ENCODE results near the gene ACP7. TPM values are rescaled to one million over a fixed set of nuclear protein-coding genes. Genes with fewer than 3 reads are reported as not detected.

Gene ACP7
- total RNA-seq, 4 donors from 2014 or later, result 0.90 to 3.1 (median 1.6) TPM

DNA sequence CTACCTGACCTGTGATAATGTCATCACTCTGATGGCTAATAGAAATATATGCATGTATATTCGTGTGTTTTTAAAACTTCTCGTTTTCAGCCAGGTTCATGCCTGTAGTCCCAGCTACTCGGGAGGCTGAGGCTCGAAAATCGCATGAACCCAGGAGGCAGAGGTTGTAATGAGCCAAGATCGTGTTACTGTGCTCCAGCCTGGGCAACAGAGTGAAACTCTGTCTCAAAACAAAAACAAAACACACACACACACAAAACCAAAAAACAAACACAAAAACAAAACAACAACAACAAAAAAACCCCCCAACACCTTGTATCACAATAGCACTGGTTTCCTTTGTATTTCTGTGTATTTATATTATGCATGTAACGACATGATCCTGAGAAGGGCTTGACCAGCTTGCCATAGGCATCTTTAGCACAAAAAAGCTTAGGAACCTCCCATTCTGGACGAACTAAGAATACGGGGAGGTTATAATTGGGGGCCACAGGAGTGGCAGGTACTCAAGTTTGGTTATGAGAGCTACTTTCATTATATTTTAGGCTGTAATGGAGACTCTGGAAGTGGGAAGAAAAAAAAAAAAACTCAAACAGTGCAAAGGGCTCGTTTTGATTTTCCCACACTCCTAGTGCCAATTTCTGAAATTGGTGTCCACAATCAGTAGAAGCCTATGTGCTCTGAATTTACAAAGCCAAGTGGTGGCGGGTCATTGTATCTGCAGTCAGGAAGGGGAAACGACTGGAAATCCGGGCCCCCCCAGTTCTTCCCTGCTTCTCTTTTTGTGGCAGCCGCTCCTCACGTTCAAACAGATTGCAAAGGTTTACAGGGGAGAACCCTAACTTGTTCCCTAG is 1.2 kb upstream of the ACP7 start:
- WGBS, 2 donors, result 16 to 20% methylated on average over 15 of the region's 15 CpGs
- peaks cover 0 to 18% (median 3%) of the 10 kb centered on the region in 4 donors for H3K4me1 ChIP-seq
- no peak for DNase-seq (ENCODE audit: low spot score in 2 of 2)
- H3K27me3 ChIP-seq, result peaks cover 0 to 69% of the 10 kb centered on the region in 2 donors
- H3K27ac ChIP-seq, result peak overlapping the region in 2 of 4 donors; percentile 37 to 77
- TF ChIP-seq EP300 (IDR thresholded peaks at IDR 0.05) (no peak), POLR2A (IDR thresholded peaks at IDR 0.05) (no peak)
- TF ChIP-seq, protein P1, sequence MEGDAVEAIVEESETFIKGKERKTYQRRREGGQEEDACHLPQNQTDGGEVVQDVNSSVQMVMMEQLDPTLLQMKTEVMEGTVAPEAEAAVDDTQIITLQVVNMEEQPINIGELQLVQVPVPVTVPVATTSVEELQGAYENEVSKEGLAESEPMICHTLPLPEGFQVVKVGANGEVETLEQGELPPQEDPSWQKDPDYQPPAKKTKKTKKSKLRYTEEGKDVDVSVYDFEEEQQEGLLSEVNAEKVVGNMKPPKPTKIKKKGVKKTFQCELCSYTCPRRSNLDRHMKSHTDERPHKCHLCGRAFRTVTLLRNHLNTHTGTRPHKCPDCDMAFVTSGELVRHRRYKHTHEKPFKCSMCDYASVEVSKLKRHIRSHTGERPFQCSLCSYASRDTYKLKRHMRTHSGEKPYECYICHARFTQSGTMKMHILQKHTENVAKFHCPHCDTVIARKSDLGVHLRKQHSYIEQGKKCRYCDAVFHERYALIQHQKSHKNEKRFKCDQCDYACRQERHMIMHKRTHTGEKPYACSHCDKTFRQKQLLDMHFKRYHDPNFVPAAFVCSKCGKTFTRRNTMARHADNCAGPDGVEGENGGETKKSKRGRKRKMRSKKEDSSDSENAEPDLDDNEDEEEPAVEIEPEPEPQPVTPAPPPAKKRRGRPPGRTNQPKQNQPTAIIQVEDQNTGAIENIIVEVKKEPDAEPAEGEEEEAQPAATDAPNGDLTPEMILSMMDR (IDR thresholded peaks at IDR 0.05), result no peak
- no peaks in the 10 kb centered on the region for H3K36me3 ChIP-seq
- no peaks in the 10 kb centered on the region for H3K9me3 ChIP-seq
- H3K4me3 ChIP-seq, result peak overlapping the region in 2 of 4 donors; percentile 10 to 47

DNA sequence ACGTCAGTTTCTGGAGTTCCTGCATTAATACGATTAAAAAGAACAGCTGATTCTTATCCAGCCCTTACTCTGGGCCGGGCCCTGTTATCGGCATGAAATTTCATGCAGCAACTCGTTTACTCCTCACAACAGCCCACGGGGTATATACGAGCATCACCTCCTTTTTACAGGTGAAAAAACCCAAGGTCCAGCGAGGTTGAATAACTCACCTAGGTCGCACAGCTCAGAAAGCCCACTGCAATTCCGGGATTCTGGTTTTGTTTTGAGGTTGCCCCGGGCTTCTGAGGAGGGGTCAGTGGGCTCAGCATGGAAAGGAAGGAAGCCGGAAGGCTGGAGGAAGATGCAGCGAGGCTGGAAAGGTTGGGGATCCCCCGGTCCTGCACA is 577 bp upstream of the ACP7 start:
- TF ChIP-seq, protein P1 (IDR thresholded peaks at IDR 0.05), result no peak
- no peak for TF ChIP-seq POLR2A (IDR thresholded peaks at IDR 0.05)
- peak overlapping the region in 3 of 4 donors; percentile 10 to 47 (median 17) for H3K4me3 ChIP-seq
- peaks cover 0 to 73% of the 10 kb centered on the region in 2 donors for H3K27me3 ChIP-seq
- no peak for DNase-seq (ENCODE audit: low spot score in 2 of 2)
- 1 to 3% methylated on average over 14 of the region's 14 CpGs for WGBS, 2 donors
- H3K9me3 ChIP-seq, result no peaks in the 10 kb centered on the region
- no peaks in the 10 kb centered on the region for H3K36me3 ChIP-seq
- H3K4me1 ChIP-seq, result peaks cover 0 to 18% (median 3%) of the 10 kb centered on the region in 4 donors
- H3K27ac ChIP-seq, result peak overlapping the region in 3 of 4 donors; percentile 27 to 77 (median 37)

DNA sequence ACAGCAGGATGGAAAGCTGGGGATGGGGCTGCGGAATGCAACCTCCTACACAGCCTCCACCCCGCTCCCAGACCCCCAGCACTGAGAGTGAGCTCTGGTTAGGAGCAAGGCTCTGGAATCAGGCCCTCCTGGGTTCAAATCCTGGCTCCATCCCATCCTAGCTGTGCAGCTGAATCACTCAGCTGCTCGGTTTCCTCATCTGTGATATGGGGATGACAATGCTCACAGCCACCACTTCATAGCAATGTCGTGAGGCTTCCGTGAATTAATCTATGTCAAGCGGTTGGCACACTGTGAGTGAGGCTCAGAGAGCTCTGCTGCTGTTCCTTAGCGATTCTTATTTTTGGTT is 538 bp downstream of the ACP7 start:
- H3K9me3 ChIP-seq, result no peaks in the 10 kb centered on the region
- peak overlapping the region in 1 of 4 donors; percentile 47 for H3K4me3 ChIP-seq
- WGBS, 2 donors, result 43 to 51% methylated on average over 7 of the region's 7 CpGs
- TF ChIP-seq, protein P1 (IDR thresholded peaks at IDR 0.05), result no peak
- no peak for TF ChIP-seq EP300 (IDR thresholded peaks at IDR 0.05)
- TF ChIP-seq POLR2A (IDR thresholded peaks at IDR 0.05), result no peak
- H3K36me3 ChIP-seq, result no peaks in the 10 kb centered on the region
- peaks cover 0 to 76% of the 10 kb centered on the region in 2 donors for H3K27me3 ChIP-seq
- H3K27ac ChIP-seq, result peak overlapping the region in 2 of 4 donors; percentile 37 to 77
- H3K4me1 ChIP-seq, result peaks cover 0 to 18% (median 3%) of the 10 kb centered on the region in 4 donors
- DNase-seq (ENCODE audit: low spot score in 2 of 2), result no peak

DNA sequence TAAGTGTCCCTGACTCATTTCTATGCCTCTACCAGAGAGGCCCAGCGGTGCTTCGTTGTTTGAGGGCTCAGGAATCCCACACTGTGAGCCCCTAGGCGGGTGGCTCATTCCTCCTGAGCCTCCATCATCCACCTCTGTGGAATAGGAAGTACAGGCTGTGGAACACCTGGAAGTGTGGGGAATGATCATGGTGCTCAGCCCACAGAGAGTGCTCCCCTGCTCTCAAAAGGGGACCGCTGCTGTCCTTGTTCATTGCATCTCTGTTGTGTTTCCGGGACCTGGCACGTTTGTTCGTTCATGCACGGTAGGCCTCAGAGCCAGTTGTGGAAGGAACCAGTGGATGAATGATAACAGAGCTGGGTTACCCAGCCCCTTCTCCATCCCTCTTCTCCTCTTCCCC is 1.2 kb downstream of the ACP7 start:
- H3K27ac ChIP-seq, result peak overlapping the region in 2 of 4 donors; percentile 17 to 77
- no peaks in the 10 kb centered on the region for H3K36me3 ChIP-seq
- H3K4me1 ChIP-seq, result peaks cover 0 to 18% (median 3%) of the 10 kb centered on the region in 4 donors
- 79% methylated on average over 8 of the region's 8 CpGs for WGBS, 2 donors
- no peaks in the 10 kb centered on the region for H3K9me3 ChIP-seq
- DNase-seq (ENCODE audit: low spot score in 2 of 2), result no peak
- H3K4me3 ChIP-seq, result no peak overlapping the region
- TF ChIP-seq EP300 (IDR thresholded peaks at IDR 0.05) (no peak), POLR2A (IDR thresholded peaks at IDR 0.05) (no peak)
- TF ChIP-seq, protein P1 (IDR thresholded peaks at IDR 0.05), result no peak
- H3K27me3 ChIP-seq, result peaks cover 0 to 74% of the 10 kb centered on the region in 2 donors

DNA sequence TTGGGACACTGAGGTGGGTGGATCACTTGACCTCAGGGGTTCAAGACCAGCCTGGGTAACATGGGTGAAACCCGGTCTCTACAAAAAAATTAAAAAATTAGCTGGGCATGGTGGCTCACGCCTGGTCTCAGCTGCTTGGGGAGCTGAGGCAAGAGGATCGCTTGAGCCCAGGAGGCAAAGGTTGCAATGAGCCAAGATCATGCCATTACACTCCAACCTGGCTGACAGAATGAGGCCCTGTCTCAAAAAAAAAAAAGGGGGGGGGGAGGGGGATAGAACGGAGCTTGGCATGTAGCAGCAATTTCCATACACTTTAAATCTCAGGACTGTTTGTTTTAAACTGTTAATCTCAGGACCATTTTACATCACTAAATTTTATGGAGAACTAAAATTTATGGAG is 2.2 kb downstream of the ACP7 start:
- Histone ChIP-seq H3K9me3 (no peaks in the 10 kb centered on the region), H3K4me1 (peaks cover 0 to 18% (median 3%) of the 10 kb centered on the region in 4 donors), H3K27me3 (peaks cover 0 to 73% of the 10 kb centered on the region in 2 donors), H3K36me3 (no peaks in the 10 kb centered on the region), H3K4me3 (no peak overlapping the region), H3K27ac (no peak overlapping the region)
- WGBS, 2 donors, result 65 to 70% methylated on average over 4 of the region's 4 CpGs
- DNase-seq (ENCODE audit: low spot score in 2 of 2), result no peak
- TF ChIP-seq POLR2A (IDR thresholded peaks at IDR 0.05) (no peak), EP300 (IDR thresholded peaks at IDR 0.05) (no peak)
- TF ChIP-seq, protein P1 (IDR thresholded peaks at IDR 0.05), result no peak
